ENCODE results near the gene CCDC18. TPM values are rescaled to one million over a fixed set of nuclear protein-coding genes. Genes with fewer than 3 reads are reported as not detected.

The CCDC18 gene
- total RNA-seq, 2 experiments from 2014 or later = 46.5 to 59.0 TPM

DNA sequence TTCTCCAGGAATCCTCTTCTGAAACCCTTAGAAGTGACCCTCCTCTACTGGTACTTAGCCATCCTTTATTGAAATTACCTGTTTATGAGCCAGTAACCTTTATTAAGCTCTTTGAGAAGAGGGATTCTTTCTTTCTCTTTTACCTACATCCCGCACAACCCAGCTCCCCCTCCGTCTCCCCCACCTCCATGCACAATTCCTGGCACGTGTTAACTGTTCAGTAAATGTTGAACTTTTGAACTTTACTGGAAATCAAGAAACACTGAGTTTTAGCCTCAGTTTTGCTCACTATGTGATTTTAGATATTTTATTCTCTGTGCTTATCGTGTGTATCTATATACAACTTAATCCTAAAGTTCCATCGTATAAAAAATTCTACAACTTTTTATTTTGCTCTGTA lies 2.1 kb upstream of the CCDC18 start:
- peak overlapping the region; percentile 90 for H3K27ac ChIP-seq (ENCODE audit: low read depth, low read length, poor library complexity, severe bottlenecking)
- H2AFZ ChIP-seq (ENCODE audit: low read length) = no peak overlapping the region
- H3K4me1 ChIP-seq (ENCODE audit: insufficient read depth, low read length, poor library complexity, severe bottlenecking) = peaks cover 37% of the 10 kb centered on the region
- peaks cover 25% of the 10 kb centered on the region for H4K20me1 ChIP-seq (ENCODE audit: insufficient read depth, low read length)
- TF ChIP-seq CTCF (conservative IDR thresholded peaks at IDR 0.05; ENCODE audit: low read length) = no peak
- no peak for TF ChIP-seq EZH2phosphoT487 (IDR thresholded peaks at IDR 0.05; ENCODE audit: borderline replicate concordance, low read depth, low read length)
- peaks cover 64% of the 10 kb centered on the region for H3K36me3 ChIP-seq (ENCODE audit: insufficient read depth, low read length)
- H3K9me2 ChIP-seq (ENCODE audit: insufficient read depth, low read length) = no peaks in the 10 kb centered on the region
- H3K79me2 ChIP-seq (ENCODE audit: insufficient read depth, low read depth, low read length) = peaks cover 90% of the 10 kb centered on the region
- peak overlapping the region; percentile 88 for H3K4me2 ChIP-seq (ENCODE audit: low read length)
- no peak for DNase-seq (ENCODE audit: low spot score)
- intact Hi-C loops (cut with micrococcal nuclease; ENCODE audit: unreplicated experiment) = loop anchor here (10.0 kb wide), 1 partner anchor 94 kb away; no protein-coding TSS in a partner anchor
- BruUV-seq (replicated peaks) = no TSS peak
- no peaks in the 10 kb centered on the region for H3K9me3 ChIP-seq (ENCODE audit: low read length)
- peak overlapping the region; percentile 79 for H3K4me3 ChIP-seq (ENCODE audit: low read depth, low read length, poor library complexity, severe bottlenecking)
- ChIA-PET CTCF (ENCODE audit: unreplicated experiment) (no interaction called here), POLR2A (interaction anchor here (0.6 to 0.7 kb wide), 2 partner anchors 21 to 486 kb away, joined by 3 read pairs; no protein-coding TSS in a partner anchor)

GRCh38 chr1:93179886-93180722 lies 420 bp upstream of the CCDC18 start, which contains the start of gene TMED5:
Gene TMED5 (minus strand): TSS chr1:93180413. CDS start chr1:93180242, 171 bp downstream.
- peak within 1 kb of the TSS; percentile 90 for H3K27ac ChIP-seq (ENCODE audit: low read depth, low read length, poor library complexity, severe bottlenecking)

More at GRCh38 chr1:93179886-93180722, 420 bp upstream of the CCDC18 start, which contains the start of gene TMED5:
- H3K9me2 ChIP-seq (ENCODE audit: insufficient read depth, low read length) = no peaks in the 10 kb centered on the region
- peaks cover 90% of the 10 kb centered on the region for H3K79me2 ChIP-seq (ENCODE audit: insufficient read depth, low read depth, low read length)
- BruUV-seq (replicated peaks) = no TSS peak
- ChIA-PET CTCF (ENCODE audit: unreplicated experiment) (no interaction called here), POLR2A (no interaction called here)
- peak within 1 kb of the TSS; percentile 79 for H3K4me3 ChIP-seq (ENCODE audit: low read depth, low read length, poor library complexity, severe bottlenecking)
- TF ChIP-seq CTCF (conservative IDR thresholded peaks at IDR 0.05; ENCODE audit: low read length) (no peak), EZH2phosphoT487 (IDR thresholded peaks at IDR 0.05; ENCODE audit: borderline replicate concordance, low read depth, low read length) (no peak)
- intact Hi-C loops (cut with micrococcal nuclease; ENCODE audit: unreplicated experiment) = loop anchor here (5.0 to 10.0 kb wide), 5 partner anchors 95 to 345 kb away; partner anchors contain the start of genes DR1 and RPL5
- peaks cover 50% of the 10 kb centered on the region for H3K4me1 ChIP-seq (ENCODE audit: insufficient read depth, low read length, poor library complexity, severe bottlenecking)
- peak within 1 kb of the TSS; percentile 88 for H3K4me2 ChIP-seq (ENCODE audit: low read length)
- peak within 1 kb of the TSS; percentile 53 for H2AFZ ChIP-seq (ENCODE audit: low read length)
- H4K20me1 ChIP-seq (ENCODE audit: insufficient read depth, low read length) = peaks cover 26% of the 10 kb centered on the region
- DNase-seq (ENCODE audit: low spot score) = peak; percentile 98
- no peaks in the 10 kb centered on the region for H3K9me3 ChIP-seq (ENCODE audit: low read length)
- H3K36me3 ChIP-seq (ENCODE audit: insufficient read depth, low read length) = peaks cover 61% of the 10 kb centered on the region

Measured in OCI-LY7 (cell line).